AG04449 (cell line): ENCODE measurements around the gene MBLAC2.

Experiments
- CTCF ChIA-PET: fragments of 350-600 bp; formaldehyde crosslinking; extraction: SDS; loops from one replicate; lab custom pipeline; 2021; ENCODE audit warnings: antibody characterized with exemption; lab: Yijun Ruan, JAX
- POLR2A ChIA-PET: fragments of 400-600, 350-600 bp; formaldehyde crosslinking; extraction: SDS; loops from one replicate; lab custom pipeline; 2020; ENCODE audit warnings: antibody characterized with exemption, inconsistent platforms; lab: Yijun Ruan, JAX
- DNase-seq: peaks from one replicate; pipeline ENCODE4 v3.0.0-alpha.2; 2010; ENCODE audit warnings: low read depth, low spot score
- H3K4me3 ChIP-seq: 2 replicates; pipeline ENCODE4 v1.5.1; 2011; ENCODE audit warnings: low read depth, mild to moderate bottlenecking, control low read depth, low read length
- TF ChIP-seq, protein P1 (sequence below): IDR thresholded peaks from one replicate; pipeline ENCODE4 v1.5.1; 2011; ENCODE audit warnings: mild to moderate bottlenecking, moderate library complexity, low read length, control low read depth, inconsistent platforms; ENCODE audit not compliant: insufficient read depth; ENCODE audit errors: missing control alignments

MBLAC2 gene

DNA sequence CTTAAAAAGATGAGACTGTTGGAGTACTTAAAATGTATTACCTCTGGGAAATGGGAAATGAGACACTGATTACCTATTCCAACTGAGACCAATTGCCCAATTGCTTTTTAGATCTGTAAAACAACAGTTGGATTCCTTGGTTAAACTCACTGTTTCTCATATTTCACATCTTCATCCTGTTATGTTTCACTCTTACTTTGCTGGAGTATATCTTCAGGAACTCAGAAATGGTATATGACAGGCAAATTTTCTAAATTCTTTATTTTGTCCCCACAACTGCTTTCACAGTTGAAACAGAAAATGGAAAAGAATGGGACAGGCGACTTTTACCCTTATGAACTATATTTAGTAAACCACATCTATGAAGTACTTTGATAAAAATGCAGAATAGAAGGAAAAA is 56.4 kb downstream of the MBLAC2 start:
- H3K4me3 ChIP-seq: no peak overlapping the region
- TF ChIP-seq, protein P1, sequence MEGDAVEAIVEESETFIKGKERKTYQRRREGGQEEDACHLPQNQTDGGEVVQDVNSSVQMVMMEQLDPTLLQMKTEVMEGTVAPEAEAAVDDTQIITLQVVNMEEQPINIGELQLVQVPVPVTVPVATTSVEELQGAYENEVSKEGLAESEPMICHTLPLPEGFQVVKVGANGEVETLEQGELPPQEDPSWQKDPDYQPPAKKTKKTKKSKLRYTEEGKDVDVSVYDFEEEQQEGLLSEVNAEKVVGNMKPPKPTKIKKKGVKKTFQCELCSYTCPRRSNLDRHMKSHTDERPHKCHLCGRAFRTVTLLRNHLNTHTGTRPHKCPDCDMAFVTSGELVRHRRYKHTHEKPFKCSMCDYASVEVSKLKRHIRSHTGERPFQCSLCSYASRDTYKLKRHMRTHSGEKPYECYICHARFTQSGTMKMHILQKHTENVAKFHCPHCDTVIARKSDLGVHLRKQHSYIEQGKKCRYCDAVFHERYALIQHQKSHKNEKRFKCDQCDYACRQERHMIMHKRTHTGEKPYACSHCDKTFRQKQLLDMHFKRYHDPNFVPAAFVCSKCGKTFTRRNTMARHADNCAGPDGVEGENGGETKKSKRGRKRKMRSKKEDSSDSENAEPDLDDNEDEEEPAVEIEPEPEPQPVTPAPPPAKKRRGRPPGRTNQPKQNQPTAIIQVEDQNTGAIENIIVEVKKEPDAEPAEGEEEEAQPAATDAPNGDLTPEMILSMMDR: no peak
- ChIA-PET POLR2A (no interaction called here), CTCF (interaction anchor here (1.4 kb wide), 1 partner anchor 1690 kb away, joined by 3 read pairs; no protein-coding TSS in a partner anchor)
- no peak for DNase-seq

DNA sequence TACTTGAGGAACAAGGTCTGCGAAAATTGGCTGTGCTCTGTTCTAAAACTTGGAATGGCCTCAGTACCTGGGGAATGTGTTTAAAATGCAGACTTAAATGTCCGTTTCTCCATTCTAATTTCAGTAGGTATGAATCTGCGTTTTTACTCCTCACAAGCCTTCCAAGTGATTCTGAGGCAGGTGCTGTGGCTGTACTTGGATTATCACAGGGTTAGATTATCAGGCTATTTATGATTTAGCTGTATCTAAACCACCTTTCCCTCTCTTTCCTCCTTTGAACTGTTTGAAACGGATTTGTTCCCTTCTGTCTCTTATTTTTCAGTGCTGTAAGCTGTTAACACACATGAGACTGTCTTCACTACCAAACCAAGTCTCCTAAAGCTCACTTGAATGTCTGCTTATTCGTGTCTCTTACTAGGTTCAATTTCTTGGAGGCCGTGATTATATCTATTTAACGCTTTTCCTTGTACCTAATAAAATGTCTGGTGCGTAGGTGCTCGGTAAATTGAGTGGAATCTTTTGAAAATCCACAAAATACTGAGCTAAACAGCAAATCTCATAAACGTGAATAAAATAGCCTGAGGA is 64.3 kb downstream of the MBLAC2 start:
- DNase-seq: no peak
- TF ChIP-seq, protein P1: no peak
- H3K4me3 ChIP-seq: peak overlapping the region; percentile 76
- ChIA-PET CTCF (interaction anchor here (1.0 to 1.8 kb wide), 8 partner anchors 9 to 1683 kb away, joined by 3 to 8 read pairs (median 4); no protein-coding TSS in a partner anchor), POLR2A (interaction anchor here (0.6 to 1.6 kb wide), 6 partner anchors 9 to 146 kb away, joined by 3 to 7 read pairs (median 4); partner anchors contain the start of genes MBLAC2 and POLR3G)

DNA sequence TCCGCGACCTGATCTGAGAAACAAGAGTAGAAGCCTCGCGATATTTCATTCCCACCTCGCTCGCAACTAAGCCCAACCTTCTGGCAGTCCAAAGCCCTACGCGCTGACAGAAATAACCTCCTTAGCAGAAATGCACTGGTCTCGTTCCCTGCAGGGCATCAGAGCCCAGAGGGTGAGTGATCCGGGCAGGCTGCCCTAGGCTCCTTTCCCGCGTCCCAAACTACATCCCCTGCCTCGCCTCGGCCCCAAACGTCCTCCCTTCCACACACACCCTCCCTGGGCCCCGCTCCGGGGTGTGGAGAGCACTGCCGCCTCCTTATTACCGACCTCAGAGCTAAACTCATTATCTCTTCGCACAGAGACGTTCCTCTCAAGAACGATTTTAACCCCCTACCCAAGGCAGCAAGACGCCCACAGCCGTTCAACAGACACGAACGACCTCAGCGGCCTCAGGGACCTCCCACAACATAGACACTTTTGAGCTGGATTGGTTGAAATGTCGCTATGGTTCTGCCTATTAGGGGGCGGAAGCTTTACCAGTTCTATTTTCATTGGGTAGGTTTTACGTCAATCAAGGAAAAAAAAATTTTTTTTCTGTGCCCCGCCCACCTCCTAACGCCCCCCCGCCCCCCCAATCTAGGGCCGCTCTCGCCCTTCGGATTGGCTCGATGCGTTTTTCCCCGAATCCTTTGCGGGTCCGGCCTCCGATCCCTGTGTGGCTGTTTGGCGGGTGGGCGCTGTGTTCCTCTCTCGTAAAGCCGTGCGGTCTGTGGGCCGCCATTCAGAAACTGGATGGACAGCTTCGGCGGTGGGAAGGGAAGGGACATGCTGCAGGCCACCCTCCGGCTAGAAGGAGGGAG is 65.0 kb downstream of the MBLAC2 start, which contains the start of gene CETN3:
Gene CETN3, minus strand, starts transcription at position 439 of the 860 bp plus-strand sequence. Its CDS starts 95 bp downstream, at position 344.
- POLR2A ChIA-PET: interaction anchor here (0.6 to 1.6 kb wide), 7 partner anchors 9 to 1724 kb away, joined by 3 to 7 read pairs (median 4); partner anchors contain the start of genes MBLAC2 and POLR3G
- TF ChIP-seq, protein P1: no peak
- peak; percentile 85 for DNase-seq
- CTCF ChIA-PET: interaction anchor here (0.8 to 1.8 kb wide), 9 partner anchors 8 to 1682 kb away, joined by 3 to 8 read pairs (median 4); no protein-coding TSS in a partner anchor
- H3K4me3 ChIP-seq: peak within 1 kb of the TSS; percentile 82

DNA sequence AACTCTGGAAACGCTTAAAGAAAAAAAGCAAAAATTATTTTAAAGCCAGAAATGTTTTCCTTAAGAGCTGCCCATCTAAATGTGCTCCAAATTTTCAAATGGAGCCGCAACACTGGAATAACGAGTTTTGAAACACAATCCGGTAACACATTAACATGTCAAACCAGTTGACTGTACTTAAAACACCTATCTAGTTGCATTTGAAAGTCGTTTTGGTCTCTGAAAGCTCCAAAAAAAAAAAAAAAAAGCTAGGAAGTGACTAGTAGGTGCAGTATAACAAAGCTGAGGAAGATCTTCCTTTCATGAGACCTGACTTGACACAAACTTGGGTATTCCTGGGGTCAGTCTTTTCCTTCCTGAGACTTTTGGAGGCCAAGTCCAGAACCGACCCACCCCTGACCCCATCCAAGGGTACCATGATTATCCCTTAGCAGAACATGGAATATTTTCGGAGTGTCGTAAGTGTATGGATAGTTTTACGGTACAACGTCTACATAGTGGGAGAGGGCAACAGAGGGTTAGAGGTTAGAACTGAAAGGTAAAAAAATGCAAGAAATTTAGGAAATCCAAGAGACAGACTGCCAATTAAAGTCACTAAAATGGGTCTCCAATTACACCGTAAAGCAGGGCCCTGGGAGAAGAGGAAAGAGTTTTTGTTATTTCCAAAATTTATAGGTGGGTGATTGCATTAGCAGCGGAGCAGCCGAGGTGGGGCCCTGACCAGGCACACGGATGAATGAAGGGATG is 65.8 kb downstream of the MBLAC2 start:
- POLR2A ChIA-PET: interaction anchor here (0.9 kb wide), 1 partner anchor 69 kb away, joined by 4 read pairs; no protein-coding TSS in a partner anchor
- TF ChIP-seq, protein P1: no peak
- CTCF ChIA-PET: interaction anchor here (0.8 kb wide), 1 partner anchor 32 kb away, joined by 3 read pairs; no protein-coding TSS in a partner anchor
- H3K4me3 ChIP-seq: peak overlapping the region; percentile 82
- no peak for DNase-seq
